ENCODE measurements around the gene TK2. TPM values are rescaled to one million over a fixed set of nuclear protein-coding genes. Genes with fewer than 3 reads are reported as not detected.
"Not testable (repeated sequence)": the region's sequence is repeated elsewhere in the genome, so short reads cannot be mapped to it uniquely, and the experiment has no call there.

TK2 gene
- total and polyA plus RNA-seq, 2 experiments from 2014 or later: 27.9 to 57.5 TPM

DNA sequence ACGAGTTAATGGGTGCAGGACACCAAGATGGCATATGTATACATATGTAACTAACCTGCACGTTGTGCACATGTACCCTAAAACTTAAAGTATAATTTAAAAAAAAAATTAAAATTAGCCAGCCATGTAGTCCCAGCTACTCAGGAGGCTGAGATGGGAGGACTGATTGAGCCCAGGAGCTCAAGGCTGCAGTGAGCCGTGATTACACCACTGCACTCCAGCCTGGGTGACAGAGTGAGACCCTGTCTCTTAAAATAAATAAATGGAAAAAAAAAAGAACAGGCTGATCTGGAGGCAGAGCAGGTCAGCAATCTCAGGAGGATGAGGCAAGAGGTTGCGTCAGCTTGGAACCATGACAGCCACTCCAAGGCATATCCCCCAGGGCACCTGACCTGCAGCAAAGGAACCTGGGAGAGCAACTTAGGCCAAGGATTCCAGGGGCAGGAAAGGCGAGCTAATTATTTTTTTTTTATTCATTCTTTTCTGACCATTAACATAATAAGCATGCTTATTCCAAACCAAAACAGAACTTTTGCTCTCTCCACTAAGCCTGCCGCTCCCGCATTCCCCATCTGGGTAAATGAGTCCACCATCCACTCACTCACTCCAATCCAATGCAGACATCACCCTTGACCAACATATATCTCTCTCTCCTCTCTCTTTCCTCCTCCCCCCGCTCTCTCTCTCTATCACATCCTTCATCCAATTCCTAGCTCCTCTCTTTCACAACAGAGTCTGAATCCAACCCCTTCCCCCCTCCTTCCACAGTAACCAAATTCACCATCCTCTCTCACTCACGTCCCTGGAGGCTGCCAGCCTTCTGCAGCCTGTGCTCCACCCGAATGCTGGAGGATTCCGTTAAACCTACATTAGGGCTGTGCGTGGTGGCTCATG, 47.7 kb downstream of the TK2 start:
- Histone ChIP-seq H3K27me3 (replicated peaks; ENCODE audit: insufficient read depth) (no peaks in the 10 kb centered on the region), H4K20me1 (ENCODE audit: insufficient read depth) (no peaks in the 10 kb centered on the region), H3K79me2 (ENCODE audit: insufficient read depth) (no peaks in the 10 kb centered on the region), H3K4me3 (peak overlapping the region; percentile 25), H3K9ac (peak overlapping the region; percentile 34), H3K27ac (peak overlapping the region; percentile 64), H2AFZ (peak overlapping the region; percentile 75), H3K4me1 (ENCODE audit: insufficient read depth) (peaks cover 26% of the 10 kb centered on the region), H3K4me2 (ENCODE audit: unreplicated experiment) (peak overlapping the region; percentile 69), H3K9me2 (ENCODE audit: insufficient read depth) (no peaks in the 10 kb centered on the region), H3F3A (ENCODE audit: insufficient read depth) (peaks cover 22% of the 10 kb centered on the region), H3K9me3 (ENCODE audit: low read depth) (no peaks in the 10 kb centered on the region), H3K36me3 (ENCODE audit: low read depth) (no peaks in the 10 kb centered on the region)
- DNase-seq: peak; percentile 82
- TF ChIP-seq EZH2 (IDR thresholded peaks at IDR 0.05; ENCODE audit: insufficient read depth, poor library complexity, severe bottlenecking): no peak
- TF ChIP-seq EZH2phosphoT487 (IDR thresholded peaks at IDR 0.05; ENCODE audit: insufficient read depth, low read depth): no peak
- in situ Hi-C loops (cut with MboI): no loop called here
- whole genome bisulfite sequencing, 2 experiments (ENCODE audit: low coverage in 1 of 2, low lambda C conversion rate in 2 of 2, missing lambda C conversion rate in 2 of 2): 18 to 20% methylated on average over 12 of the region's 12 CpGs

DNA sequence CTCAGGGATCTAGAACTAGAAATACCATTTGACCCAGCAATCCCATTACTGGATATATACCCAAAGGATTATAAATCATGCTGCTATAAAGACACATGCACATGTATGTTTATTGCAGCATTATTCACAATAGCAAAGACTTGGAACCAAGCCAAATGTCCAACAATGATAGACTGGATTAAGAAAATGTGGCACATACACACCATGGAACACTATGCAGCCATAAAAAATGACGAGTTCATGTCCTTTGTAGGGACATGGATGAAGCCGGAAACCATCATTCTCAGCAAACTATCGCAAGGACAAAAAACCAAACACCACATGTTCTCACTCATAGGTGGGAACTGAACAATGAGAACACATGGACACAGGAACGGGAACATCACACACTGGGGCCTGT, 48.4 kb downstream of the TK2 start:
- H3K9me2 ChIP-seq (ENCODE audit: insufficient read depth); H3K36me3 ChIP-seq (ENCODE audit: low read depth); H4K20me1 ChIP-seq (ENCODE audit: insufficient read depth); in situ Hi-C loops (cut with MboI); H2AFZ ChIP-seq; H3K79me2 ChIP-seq (ENCODE audit: insufficient read depth); H3K27ac ChIP-seq; H3K9ac ChIP-seq; H3K4me3 ChIP-seq; H3K9me3 ChIP-seq (ENCODE audit: low read depth); H3K27me3 ChIP-seq (replicated peaks; ENCODE audit: insufficient read depth); DNase-seq: not testable (repeated sequence)
- 84 to 87% methylated on average over 4 of the region's 4 CpGs for WGBS, 2 experiments (ENCODE audit: low coverage in 1 of 2, low lambda C conversion rate in 2 of 2, missing lambda C conversion rate in 2 of 2)
- H3K4me1 ChIP-seq (ENCODE audit: insufficient read depth): peaks cover 26% of the 10 kb centered on the region
- H3F3A ChIP-seq (ENCODE audit: insufficient read depth): peaks cover 22% of the 10 kb centered on the region
- peak overlapping the region; percentile 69 for H3K4me2 ChIP-seq (ENCODE audit: unreplicated experiment)

DNA sequence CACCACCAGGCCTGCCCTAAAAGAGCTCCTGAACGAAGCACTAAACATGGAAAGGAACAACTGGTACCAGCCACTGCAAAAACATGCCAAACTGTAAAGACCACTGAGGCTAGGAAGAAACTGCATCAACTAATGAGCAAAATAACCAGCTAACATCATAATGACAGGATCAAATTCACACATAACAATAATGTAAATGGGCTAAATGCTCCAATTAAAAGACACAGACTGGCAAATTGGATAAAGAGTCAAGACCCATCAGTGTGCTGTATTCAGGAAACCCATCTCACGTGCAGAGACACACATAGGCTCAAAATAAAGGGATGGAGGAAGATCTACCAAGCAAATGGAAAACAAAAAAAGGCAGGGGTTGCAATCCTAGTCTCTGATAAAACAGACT, 52.0 kb downstream of the TK2 start:
- peaks cover 12% of the 10 kb centered on the region for H3K4me1 ChIP-seq (ENCODE audit: insufficient read depth)
- H3K9ac ChIP-seq; H3K79me2 ChIP-seq (ENCODE audit: insufficient read depth); H3K27me3 ChIP-seq (replicated peaks; ENCODE audit: insufficient read depth); H3K9me3 ChIP-seq (ENCODE audit: low read depth); in situ Hi-C loops (cut with MboI); H3F3A ChIP-seq (ENCODE audit: insufficient read depth); DNase-seq; H3K36me3 ChIP-seq (ENCODE audit: low read depth); H3K4me3 ChIP-seq; H3K4me2 ChIP-seq (ENCODE audit: unreplicated experiment); H3K9me2 ChIP-seq (ENCODE audit: insufficient read depth); H4K20me1 ChIP-seq (ENCODE audit: insufficient read depth); H2AFZ ChIP-seq; H3K27ac ChIP-seq: not testable (repeated sequence)
- 67 to 69% methylated on average over 2 of the region's 2 CpGs for WGBS, 2 experiments (ENCODE audit: low coverage in 1 of 2, low lambda C conversion rate in 2 of 2, missing lambda C conversion rate in 2 of 2)

DNA sequence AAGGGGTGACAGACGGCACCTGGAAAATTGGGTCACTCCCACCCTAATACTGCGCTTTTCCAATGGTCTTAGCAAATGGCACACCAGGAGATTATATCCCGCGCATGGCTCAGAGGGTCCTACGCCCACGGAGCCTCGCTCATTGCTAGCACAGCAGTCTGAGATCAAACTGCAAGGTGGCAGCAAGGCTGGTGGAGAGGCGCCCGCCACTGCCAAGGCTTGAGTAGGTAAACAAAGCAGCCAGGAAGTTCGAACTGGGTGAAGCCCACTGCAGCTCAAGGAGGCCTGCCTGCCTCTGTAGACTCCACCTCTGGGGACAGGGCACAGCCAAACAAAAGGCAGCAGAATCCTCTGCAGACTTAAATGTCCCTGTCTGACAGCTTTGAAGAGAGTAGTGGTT, 53.7 kb downstream of the TK2 start:
- H3K4me2 ChIP-seq (ENCODE audit: unreplicated experiment); H3K27ac ChIP-seq; H3K4me3 ChIP-seq; H3K27me3 ChIP-seq (replicated peaks; ENCODE audit: insufficient read depth); H3K36me3 ChIP-seq (ENCODE audit: low read depth); DNase-seq; H2AFZ ChIP-seq; H3K9me3 ChIP-seq (ENCODE audit: low read depth); H3K79me2 ChIP-seq (ENCODE audit: insufficient read depth); H3K9ac ChIP-seq; H3K9me2 ChIP-seq (ENCODE audit: insufficient read depth); H4K20me1 ChIP-seq (ENCODE audit: insufficient read depth); in situ Hi-C loops (cut with MboI); H3K4me1 ChIP-seq (ENCODE audit: insufficient read depth); H3F3A ChIP-seq (ENCODE audit: insufficient read depth): not testable (repeated sequence)
- WGBS, 2 experiments (ENCODE audit: low coverage in 1 of 2, low lambda C conversion rate in 2 of 2, missing lambda C conversion rate in 2 of 2): 92 to 94% methylated on average over 9 to 10 of the region's 10 CpGs

DNA sequence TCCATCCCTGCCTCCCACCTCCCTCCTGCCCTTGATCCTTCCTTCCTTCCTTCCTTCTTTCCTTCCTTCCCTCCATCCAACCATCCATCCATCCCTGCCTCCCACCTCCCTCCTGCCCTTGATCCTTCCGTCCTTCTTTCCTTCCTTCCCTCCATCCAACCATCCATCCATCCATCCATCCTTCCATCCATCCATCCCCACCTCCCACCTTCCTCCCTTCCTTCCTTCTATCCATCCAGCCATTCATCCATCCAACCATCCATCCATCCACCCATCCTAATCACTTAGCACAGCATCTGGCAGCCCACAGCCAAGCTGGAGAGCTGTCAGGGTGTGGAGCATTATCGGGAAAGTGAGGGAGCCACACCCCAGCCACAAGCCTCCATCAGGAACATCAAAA, 54.5 kb downstream of the TK2 start:
- 20 to 36% methylated on average over 1 to 2 of the region's 2 CpGs for WGBS, 2 experiments (ENCODE audit: low coverage in 1 of 2, low lambda C conversion rate in 2 of 2, missing lambda C conversion rate in 2 of 2)
- no peaks in the 10 kb centered on the region for H3K79me2 ChIP-seq (ENCODE audit: insufficient read depth)
- no peak for DNase-seq
- no peaks in the 10 kb centered on the region for H3K9me3 ChIP-seq (ENCODE audit: low read depth)
- TF ChIP-seq EZH2phosphoT487 (IDR thresholded peaks at IDR 0.05; ENCODE audit: insufficient read depth, low read depth) (no peak), EZH2 (IDR thresholded peaks at IDR 0.05; ENCODE audit: insufficient read depth, poor library complexity, severe bottlenecking) (no peak)
- no peaks in the 10 kb centered on the region for H3K36me3 ChIP-seq (ENCODE audit: low read depth)
- H3K27me3 ChIP-seq (replicated peaks; ENCODE audit: insufficient read depth): no peaks in the 10 kb centered on the region
- no peak overlapping the region for H3K4me2 ChIP-seq (ENCODE audit: unreplicated experiment)
- no peaks in the 10 kb centered on the region for H4K20me1 ChIP-seq (ENCODE audit: insufficient read depth)
- no peaks in the 10 kb centered on the region for H3F3A ChIP-seq (ENCODE audit: insufficient read depth)
- H3K27ac ChIP-seq: no peak overlapping the region
- H3K4me3 ChIP-seq: no peak overlapping the region
- H2AFZ ChIP-seq: no peak overlapping the region
- in situ Hi-C loops (cut with MboI): no loop called here
- H3K4me1 ChIP-seq (ENCODE audit: insufficient read depth): no peaks in the 10 kb centered on the region
- H3K9ac ChIP-seq: no peak overlapping the region
- H3K9me2 ChIP-seq (ENCODE audit: insufficient read depth): no peaks in the 10 kb centered on the region

Measured in GM23248 (cell line).